ENCODE results near the gene FBN2. TPM values are rescaled to one million over a fixed set of nuclear protein-coding genes. Genes with fewer than 3 reads are reported as not detected.
"Not testable (repeated sequence)": the region's sequence is repeated elsewhere in the genome, so short reads cannot be mapped to it uniquely, and the experiment has no call there.

The FBN2 gene
- total RNA-seq, 1 experiment from 2014 or later: 0.34 TPM

DNA sequence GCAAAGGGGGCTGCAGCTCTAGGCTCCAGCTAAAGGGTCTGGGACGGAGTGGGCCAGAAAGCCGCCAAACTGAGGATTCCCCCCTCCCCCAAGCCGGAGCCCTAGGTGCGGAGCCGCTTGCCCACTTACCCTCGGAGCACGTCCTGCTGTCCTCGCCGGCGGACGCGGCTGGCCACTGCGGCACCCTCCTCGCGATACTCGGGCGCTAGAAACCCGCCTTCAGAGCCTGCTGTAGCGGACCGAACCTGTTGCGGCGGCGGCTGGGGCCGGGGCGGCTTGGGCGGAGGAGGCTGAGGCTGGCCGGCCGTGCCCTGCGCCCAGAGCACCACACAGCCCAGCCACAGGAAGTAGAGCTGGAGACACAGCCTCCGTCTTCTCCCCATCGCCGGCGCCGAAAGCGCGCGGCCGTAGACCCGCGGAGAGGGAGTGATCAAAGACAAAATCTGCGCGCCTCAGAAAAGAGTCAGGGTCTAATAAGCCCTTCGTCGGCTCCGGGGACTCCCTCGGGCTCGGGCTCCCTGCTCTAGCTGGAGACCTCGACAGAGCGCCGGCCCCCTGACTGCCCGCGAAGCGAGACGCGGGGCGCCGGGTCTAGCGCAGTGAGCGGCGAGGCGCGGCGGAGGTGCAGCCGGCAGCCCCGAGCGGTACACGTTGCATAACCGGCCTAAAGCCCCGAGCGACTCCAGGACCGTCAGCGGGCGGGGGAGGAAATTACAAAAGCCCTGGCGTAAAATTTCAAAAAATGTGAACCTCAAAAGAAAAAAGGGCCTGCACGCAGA lies 635 bp downstream of the FBN2 start:
- DNase-seq (ENCODE audit: low read depth, low spot score): no peak
- in situ Hi-C loops (cut with HindIII; ENCODE audit: low pct_unique_long_range_greater_than_20kb, low sequenced_read_pairs): no loop called here

DNA sequence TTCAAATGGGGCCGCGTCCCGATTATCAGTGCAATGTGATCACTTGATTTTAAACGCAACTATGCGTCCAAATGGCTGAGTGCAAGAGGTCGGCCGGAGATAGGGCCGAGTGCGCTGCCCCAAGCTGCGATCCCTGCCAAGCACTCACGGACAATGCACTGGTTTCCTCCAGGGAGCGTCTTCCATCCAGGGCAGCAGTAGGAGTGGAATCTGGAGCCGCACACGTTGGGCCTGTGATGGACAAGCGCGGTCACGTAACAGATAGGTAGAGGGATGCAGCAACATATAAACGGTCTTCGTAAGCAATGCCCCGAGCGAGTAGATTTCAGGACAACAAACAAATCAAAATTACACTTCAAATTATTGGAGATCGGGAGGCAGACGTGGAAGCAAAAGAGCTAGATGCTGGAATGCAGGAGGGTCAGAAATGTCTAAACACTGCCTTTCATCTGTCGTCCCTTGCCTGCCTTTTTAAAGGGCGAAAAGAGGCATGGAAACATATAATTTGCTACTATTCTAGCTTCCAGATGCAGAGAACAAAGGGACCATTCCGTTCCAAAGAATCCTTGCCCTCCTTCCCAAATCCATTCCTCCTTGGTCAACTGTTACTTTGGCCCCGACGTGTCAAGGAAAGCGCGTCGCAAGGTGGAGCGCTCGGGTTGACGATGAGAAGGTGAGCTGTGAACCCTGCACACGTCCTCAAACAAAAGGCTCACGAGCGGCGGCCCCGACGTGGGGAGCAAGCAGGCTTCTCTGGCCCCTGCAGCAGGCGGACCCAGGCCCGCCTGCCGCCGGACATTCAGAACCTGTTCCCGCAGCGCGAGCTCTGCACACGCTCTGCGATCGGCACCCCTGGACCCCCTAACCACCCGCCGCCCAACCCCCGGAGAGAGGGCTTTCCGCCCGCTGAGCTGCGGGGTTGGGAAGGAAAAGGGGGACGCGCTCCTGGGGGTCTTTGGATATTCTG lies 1.5 kb downstream of the FBN2 start:
- in situ Hi-C loops (cut with HindIII; ENCODE audit: low pct_unique_long_range_greater_than_20kb, low sequenced_read_pairs): no loop called here
- no peak for DNase-seq (ENCODE audit: low read depth, low spot score)

DNA sequence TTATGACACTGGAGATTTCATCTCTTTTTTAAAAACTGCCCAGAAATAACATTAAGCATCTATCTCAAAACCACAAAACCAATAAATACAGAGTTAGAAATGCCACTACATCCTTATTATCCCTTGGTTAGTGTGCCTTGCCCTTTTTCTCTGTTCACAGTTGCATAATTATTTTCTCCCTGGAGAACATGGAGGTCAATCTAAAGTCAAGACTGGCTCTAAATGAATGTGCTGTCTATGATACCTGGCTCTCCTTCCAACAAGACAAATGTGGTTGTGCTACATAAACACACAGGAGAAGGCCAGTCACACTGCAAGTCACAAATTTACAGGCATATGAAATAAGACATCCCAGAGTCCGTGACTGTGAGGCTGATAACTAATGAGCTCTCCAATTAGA lies 2.8 kb downstream of the FBN2 start:
- in situ Hi-C loops (cut with HindIII; ENCODE audit: low pct_unique_long_range_greater_than_20kb, low sequenced_read_pairs): no loop called here
- no peak for DNase-seq (ENCODE audit: low read depth, low spot score)

DNA sequence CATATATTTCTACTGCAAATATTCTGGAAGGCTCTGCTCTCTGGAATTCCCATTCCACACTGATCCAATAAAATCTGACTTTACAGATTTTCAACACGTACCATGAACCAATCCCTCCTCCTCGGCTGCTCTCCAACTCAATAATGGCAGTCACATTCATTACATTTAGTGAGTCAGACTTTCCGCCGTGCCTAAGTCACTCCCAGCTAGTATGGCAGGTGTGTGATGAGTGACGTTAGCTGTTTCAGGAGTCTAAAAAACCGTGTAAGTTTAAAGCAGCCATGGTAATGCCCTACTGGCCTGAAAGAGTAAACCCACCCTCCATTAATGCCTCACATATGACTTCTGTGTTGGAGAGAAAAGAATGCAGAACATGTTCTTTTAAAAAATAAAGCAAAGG lies 3.3 kb downstream of the FBN2 start:
- peak; percentile 2 for DNase-seq (ENCODE audit: low read depth, low spot score)
- in situ Hi-C loops (cut with HindIII; ENCODE audit: low pct_unique_long_range_greater_than_20kb, low sequenced_read_pairs): no loop called here

DNA sequence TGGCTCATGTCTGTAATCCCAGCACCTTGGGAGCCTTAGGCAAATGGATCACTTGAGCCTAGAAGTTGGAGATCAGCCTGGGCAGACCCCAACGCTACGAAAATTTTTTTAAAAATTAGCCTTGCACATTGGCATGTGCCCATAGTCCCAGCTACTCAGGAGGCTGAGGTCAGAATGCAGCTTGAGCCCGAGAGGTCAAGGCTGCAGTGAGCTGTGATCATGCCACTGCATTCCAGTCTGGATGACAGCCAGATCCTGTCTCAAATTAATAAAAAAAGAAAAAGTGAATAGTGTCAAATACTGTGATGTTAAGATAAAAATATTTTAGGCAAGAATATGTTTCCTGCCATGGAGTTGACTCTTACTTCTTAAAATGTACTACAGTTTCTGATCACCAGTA lies 5.3 kb downstream of the FBN2 start:
- in situ Hi-C loops (cut with HindIII; ENCODE audit: low pct_unique_long_range_greater_than_20kb, low sequenced_read_pairs): no loop called here
- no peak for DNase-seq (ENCODE audit: low read depth, low spot score)

DNA sequence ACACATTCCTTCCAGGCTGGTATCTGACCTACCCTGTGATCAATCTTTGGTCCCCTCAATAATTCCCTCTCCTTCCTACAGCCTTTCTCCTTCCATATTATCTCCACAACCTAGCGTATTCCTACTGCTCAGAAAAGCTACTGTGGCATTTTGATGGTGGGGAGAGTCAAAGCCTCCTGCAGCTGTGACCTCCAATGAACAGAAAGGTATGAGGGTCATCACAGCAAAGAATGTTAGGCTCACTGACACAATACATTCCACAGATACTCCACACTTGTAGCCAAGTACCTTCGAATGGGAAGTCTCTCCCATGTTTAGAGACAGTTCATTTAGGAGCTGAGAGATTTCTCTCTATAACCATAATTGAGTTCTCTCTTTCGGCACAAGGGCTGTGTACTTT lies 5.9 kb downstream of the FBN2 start:
- no peak for DNase-seq (ENCODE audit: low read depth, low spot score)

DNA sequence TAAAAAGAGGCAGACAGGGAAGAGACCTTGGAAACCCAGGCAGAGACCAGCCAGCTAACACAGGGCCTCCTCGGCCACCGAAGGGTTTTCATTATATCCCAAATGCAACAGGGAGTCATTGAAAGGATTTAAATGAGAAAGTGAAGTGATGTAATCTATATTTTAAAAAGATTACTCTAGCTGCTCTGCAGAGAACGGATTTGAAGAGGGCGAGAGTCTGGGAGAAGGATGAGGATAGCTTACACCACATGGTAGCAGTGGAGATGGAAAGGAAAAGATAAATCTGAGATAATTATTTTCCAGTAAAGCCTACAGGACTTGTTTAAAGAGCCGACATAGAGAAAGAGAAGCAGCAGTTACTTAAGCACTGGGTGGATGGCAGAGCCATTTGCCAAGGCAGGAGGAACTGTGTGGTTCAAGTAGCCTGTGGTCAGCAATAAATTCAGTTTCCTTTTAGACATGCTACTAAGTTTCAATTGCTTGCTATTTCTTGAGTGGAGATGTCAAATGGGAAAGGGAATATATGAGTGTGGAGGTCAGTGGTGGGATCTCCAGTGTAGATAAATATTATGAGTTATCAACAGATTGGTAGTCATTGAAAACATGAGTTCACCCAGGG lies 9.3 kb downstream of the FBN2 start:
- DNase-seq (ENCODE audit: low read depth, low spot score): no peak
- in situ Hi-C loops (cut with HindIII; ENCODE audit: low pct_unique_long_range_greater_than_20kb, low sequenced_read_pairs): no loop called here

More for the DNA sequence above, 5.9 kb downstream of the FBN2 start:
- in situ Hi-C loops (cut with HindIII; ENCODE audit: low pct_unique_long_range_greater_than_20kb, low sequenced_read_pairs): no loop called here

DNA sequence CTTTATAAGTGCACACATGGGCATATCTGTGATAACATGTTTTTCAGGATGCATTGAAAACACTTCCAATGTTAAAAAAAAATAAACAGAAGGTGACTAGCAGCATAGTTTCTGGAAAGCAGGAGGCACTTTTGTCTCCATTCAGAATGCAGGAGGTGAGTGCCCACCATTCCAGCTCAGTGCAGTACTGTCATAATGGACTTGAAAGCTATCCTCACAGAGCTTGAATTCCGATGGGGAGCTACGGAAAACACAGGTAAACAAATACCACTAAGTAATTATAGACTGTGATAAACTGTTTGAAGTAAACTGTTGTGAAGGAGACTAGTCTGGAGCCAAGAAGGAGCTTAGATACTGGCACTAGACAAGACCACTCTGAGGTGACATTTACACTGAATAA lies 9.9 kb downstream of the FBN2 start:
- in situ Hi-C loops (cut with HindIII; ENCODE audit: low pct_unique_long_range_greater_than_20kb, low sequenced_read_pairs): no loop called here
- no peak for DNase-seq (ENCODE audit: low read depth, low spot score)

DNA sequence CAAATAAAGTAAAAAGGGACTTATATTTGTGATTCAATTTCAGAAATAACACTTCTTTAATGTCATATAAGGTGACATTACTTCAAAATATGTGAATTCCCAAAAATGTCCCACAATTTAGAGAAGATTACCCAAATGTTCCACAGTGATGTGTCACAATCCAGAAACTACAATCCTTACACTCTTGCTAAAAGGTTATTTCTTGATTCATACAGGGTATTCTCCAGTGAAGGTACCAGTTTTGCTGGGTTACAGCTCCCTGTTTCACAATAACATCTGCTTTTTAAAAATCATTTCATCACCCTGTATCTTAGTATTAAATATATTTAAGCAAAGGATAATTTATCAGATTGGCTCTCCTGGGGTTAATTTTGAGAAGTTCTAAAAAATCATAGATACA lies 11.0 kb downstream of the FBN2 start:
- in situ Hi-C loops (cut with HindIII; ENCODE audit: low pct_unique_long_range_greater_than_20kb, low sequenced_read_pairs): no loop called here
- DNase-seq (ENCODE audit: low read depth, low spot score): no peak

DNA sequence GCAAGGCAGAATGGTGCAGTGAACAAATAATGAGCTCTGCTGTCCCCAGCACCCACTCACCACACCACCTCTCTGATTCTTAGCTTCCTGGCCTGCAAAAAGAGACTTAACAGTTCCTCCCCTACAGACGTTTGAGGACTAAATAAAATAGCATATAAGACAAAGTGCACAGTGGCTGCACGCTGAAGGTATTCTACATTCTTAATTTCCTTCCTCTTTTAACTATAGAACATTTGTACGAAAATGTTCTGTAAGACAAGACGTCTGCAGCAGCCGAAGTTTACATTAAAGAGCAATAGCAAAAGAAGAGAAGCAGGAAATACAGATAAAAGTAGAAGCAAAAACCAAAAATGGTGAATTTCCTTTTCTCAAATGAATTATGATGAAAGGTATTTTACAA lies 15.7 kb downstream of the FBN2 start:
- DNase-seq (ENCODE audit: low read depth, low spot score): no peak
- in situ Hi-C loops (cut with HindIII; ENCODE audit: low pct_unique_long_range_greater_than_20kb, low sequenced_read_pairs): no loop called here

DNA sequence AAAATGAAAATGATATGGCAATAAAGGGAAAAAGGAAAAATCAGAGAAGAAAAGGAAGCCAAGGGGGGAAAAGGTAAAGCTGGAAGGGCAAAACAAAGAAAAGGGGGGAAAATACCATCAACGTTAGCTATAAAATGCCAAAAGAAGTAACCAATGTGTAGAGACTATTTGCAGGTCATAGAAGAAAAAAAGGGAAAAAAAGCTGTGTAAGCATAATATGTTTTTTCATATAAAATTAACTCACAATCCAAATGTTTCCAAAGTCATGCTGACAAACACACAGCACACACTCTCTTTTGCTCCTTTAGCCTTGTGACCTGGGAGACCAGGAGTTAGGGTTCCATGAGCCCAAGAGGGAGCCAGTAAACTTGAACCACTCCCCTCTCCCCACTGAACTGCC lies 18.2 kb downstream of the FBN2 start:
- no peak for DNase-seq (ENCODE audit: low read depth, low spot score)
- in situ Hi-C loops (cut with HindIII; ENCODE audit: low pct_unique_long_range_greater_than_20kb, low sequenced_read_pairs): no loop called here

DNA sequence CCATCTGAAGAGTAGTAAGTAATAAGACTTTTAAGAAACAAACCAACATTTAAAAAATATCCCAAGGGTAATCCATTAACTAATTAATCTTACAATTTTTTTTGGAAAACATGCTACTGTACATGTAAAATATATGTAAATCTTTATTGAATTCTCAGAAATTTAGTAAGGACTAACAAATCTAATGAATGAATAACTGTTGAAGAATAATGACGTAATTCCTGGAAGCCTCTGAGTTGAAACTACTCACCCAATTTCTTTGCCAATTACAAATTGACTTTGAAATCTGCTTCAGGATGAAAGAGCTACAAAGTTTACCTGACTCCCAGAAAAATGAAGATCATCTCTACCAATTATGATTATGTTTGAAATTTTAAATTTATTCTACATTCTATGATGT lies 21.1 kb downstream of the FBN2 start:
- in situ Hi-C loops (cut with HindIII; ENCODE audit: low pct_unique_long_range_greater_than_20kb, low sequenced_read_pairs): no loop called here

DNA sequence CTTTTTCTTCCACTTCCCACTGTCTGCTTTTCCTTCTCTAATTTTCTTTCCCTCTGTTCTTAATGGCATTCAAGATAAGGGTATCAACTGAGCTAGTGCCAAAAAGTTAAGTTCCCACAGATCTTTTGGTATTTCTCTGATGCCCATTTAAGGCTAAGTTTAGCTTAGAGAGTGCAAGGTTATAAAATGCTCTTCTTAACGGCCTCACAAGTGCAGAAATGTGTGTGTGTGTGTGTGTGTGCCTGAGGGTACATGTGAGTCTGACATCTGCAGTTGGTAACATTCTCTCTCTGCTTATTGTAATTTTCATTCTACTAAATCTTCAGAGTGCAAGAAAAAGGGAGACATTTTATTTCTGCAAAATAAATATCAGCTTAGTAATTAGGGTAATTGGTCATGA lies 24.2 kb downstream of the FBN2 start:
- in situ Hi-C loops (cut with HindIII; ENCODE audit: low pct_unique_long_range_greater_than_20kb, low sequenced_read_pairs): no loop called here
- no peak for DNase-seq (ENCODE audit: low read depth, low spot score)

More for the DNA sequence above, 21.1 kb downstream of the FBN2 start:
- no peak for DNase-seq (ENCODE audit: low read depth, low spot score)

DNA sequence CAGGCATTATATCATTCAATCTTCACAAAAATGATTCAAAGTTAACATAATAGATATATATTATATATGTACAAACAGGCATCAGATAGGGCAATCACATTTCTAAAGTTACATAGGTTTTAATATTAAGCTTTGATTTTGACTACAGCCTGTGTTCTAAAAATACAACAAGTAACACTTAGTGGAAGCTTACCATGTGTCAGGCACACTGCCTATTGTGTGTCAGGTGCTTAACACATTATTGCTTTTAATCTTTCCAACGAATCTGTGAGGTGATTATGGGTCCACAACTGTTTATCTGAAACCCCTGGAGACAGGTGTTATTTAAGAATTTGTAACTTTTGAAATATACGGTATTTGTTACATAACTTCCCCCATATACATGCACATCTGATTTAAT lies 25.2 kb downstream of the FBN2 start:
- in situ Hi-C loops (cut with HindIII; ENCODE audit: low pct_unique_long_range_greater_than_20kb, low sequenced_read_pairs): no loop called here

DNA sequence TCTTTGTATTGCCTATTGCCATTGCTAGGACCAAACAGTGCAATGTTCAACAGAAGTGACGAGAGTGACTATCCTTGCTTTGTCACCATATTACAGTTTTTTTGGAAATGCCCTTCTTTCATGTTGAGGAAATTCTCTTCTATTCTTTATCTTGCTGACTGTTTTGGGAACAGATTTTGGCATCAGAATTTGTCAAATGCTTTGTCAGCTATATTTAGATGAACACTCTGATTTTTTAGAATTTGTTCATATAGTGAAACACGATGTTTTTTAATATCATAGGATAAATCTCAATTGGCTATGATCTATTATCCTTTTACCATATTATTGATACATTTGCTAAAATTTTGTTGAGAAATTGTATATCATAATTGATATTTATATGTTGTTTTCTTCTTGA lies 31.4 kb downstream of the FBN2 start:
- DNase-seq (ENCODE audit: low read depth, low spot score): no peak
- in situ Hi-C loops (cut with HindIII; ENCODE audit: low pct_unique_long_range_greater_than_20kb, low sequenced_read_pairs): no loop called here

More for the DNA sequence above, 25.2 kb downstream of the FBN2 start:
- DNase-seq (ENCODE audit: low read depth, low spot score): no peak

DNA sequence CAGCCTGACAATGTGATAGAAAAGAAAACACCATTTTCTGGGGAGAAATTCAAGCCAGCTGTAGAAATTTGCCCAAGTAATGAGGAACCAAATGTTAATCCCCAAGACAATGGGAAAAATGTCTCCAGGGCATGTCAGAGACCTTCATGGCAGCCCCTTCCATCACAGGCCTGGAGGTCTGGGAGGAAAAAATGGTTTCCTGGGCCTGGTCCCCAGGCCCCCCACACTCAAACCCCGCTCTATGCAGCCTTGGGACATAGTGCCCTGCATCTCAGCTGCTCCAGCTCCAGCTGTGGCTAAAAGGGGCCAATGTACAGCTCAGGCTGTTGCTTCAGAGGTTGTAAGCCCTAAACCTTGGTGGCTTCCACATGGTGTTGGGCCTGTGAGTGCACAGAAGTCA lies 34.3 kb downstream of the FBN2 start:
- in situ Hi-C loops (cut with HindIII; ENCODE audit: low pct_unique_long_range_greater_than_20kb, low sequenced_read_pairs); DNase-seq (ENCODE audit: low read depth, low spot score): not testable (repeated sequence)

DNA sequence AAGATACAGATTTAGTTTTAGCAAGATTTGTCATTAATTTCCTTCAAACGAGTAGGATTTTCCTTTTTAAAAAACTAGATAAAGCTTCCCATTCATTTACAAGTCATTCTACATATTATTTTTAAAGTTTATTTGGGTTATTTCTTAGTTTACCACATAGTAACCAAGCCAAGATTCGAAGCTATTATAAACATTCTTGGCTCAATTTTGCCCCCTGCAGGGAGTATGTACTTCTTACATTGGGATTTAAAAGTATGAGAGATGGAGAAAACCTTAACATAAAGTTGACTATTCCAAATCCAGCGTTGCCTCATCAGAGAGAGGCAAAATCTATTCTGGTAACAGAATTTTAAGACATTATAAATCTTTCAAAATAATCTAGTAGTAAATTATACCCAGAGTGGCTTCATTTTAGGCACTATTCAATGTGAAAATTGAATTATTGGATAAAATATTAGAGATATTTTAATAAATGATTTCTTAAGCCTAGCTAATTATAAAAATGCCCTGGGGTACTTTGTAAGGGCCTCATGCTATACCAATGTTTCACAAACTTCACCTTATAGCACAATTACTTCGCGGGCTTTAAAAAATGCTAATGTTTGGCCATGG lies 39.1 kb downstream of the FBN2 start:
- DNase-seq (ENCODE audit: low read depth, low spot score): peak; percentile 73

DNA sequence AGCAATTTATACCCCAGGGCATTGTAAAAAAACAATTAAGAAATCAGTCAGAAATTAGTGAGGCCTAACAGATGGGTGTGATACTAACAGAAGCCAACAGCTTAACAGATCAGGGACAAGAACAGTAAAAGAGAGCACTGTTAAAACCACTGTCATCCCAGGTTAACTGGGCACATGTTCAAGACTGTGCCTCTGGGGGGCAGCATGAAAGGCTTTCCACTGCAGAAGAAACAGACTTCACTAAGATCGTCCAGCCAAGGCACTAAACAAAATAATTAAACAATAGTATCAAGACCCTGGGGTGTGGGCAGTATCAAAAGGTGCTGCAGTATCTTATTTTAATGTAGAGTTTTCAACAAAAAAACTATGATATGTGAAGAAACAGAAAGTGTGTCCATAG lies 43.5 kb downstream of the FBN2 start:
- DNase-seq (ENCODE audit: low read depth, low spot score): peak; percentile 20
- in situ Hi-C loops (cut with HindIII; ENCODE audit: low pct_unique_long_range_greater_than_20kb, low sequenced_read_pairs): no loop called here

More for the DNA sequence above, 39.1 kb downstream of the FBN2 start:
- in situ Hi-C loops (cut with HindIII; ENCODE audit: low pct_unique_long_range_greater_than_20kb, low sequenced_read_pairs): no loop called here
